HG03575 (cell line): ENCODE measurements around the gene MYL9.
"Not testable (repeated sequence)": the region's sequence is repeated elsewhere in the genome, so short reads cannot be mapped to it uniquely, and the experiment has no call there.

ENCODE experiments used
- ATAC-seq: cut with Tn5 transposase; IDR thresholded peaks from one replicate; pipeline ENCODE4 v1.9.1; 2021; ENCODE audit not compliant: unreplicated experiment, insufficient number of reproducible peaks, low FRiP score; ENCODE audit errors: extremely low read depth

Gene MYL9

GRCh38 chr20:36541227-36541767, at the start of gene MYL9:
Gene MYL9 (plus strand): TSS chr20:36541519. CDS start chr20:36544885, 3,366 bp downstream.
- no peak for ATAC-seq

GRCh38 chr20:36491901-36492617, 49.3 kb upstream of the MYL9 start:
- ATAC-seq: no peak

- no peak for ATAC-seq
These were observed 48.1 kb upstream of the MYL9 start for GRCh38 chr20:36493051-36493800.

- ATAC-seq: no peak
These were observed 47.6 kb upstream of the MYL9 start for GRCh38 chr20:36493801-36494114.

GRCh38 chr20:36496707-36497669, 44.3 kb upstream of the MYL9 start:
- no peak for ATAC-seq

- ATAC-seq: no peak
These were observed 43.5 kb upstream of the MYL9 start for GRCh38 chr20:36497856-36498255.

GRCh38 chr20:36498386-36499179, 42.7 kb upstream of the MYL9 start:
- no peak for ATAC-seq

GRCh38 chr20:36499211-36499610, 42.1 kb upstream of the MYL9 start:
- no peak for ATAC-seq

GRCh38 chr20:36499723-36500501, 41.4 kb upstream of the MYL9 start:
- no peak for ATAC-seq

GRCh38 chr20:36501367-36502006, 39.8 kb upstream of the MYL9 start:
- ATAC-seq: no peak

- ATAC-seq: no peak
These were observed 37.0 kb upstream of the MYL9 start for GRCh38 chr20:36504295-36504694.

GRCh38 chr20:36506253-36506652, 35.1 kb upstream of the MYL9 start:
- no peak for ATAC-seq

- no peak for ATAC-seq
These were observed 33.6 kb upstream of the MYL9 start for GRCh38 chr20:36507746-36508145.

- ATAC-seq: no peak
These were observed 22.2 kb upstream of the MYL9 start for GRCh38 chr20:36519012-36519719.

- no peak for ATAC-seq
These were observed 21.4 kb upstream of the MYL9 start for GRCh38 chr20:36519944-36520343.

GRCh38 chr20:36521526-36521925, 19.8 kb upstream of the MYL9 start:
- no peak for ATAC-seq

GRCh38 chr20:36522412-36522811, 18.9 kb upstream of the MYL9 start:
- ATAC-seq: not testable (repeated sequence)
